Activated B cell treated with CpG ODN at 0.5 μM for 24 hours (primary cell): ENCODE results near the gene RAB12. TPM values are rescaled to one million over a fixed set of nuclear protein-coding genes. Genes with fewer than 3 reads are reported as not detected.

ENCODE experiments used
- ATAC-seq: fragments of 200-7000 bp; cut with Tn5 transposase; one replicate; pipeline ENCODE4 v1.10.0; 2021; ENCODE audit warnings: low read depth, mild to moderate bottlenecking, moderate library complexity
- CTCF ChIA-PET: fragments of 350-600 bp; sonication (Branson Sonifier 250); formaldehyde crosslinking; loops from one replicate; lab custom pipeline; 2021; ENCODE audit warnings: antibody characterized with exemption; lab: Charles Lee
- POLR2A ChIA-PET: fragments of 350-600 bp; sonication (Branson Sonifier 250); formaldehyde crosslinking; loops from one replicate; lab custom pipeline; 2021; ENCODE audit warnings: antibody characterized with exemption; lab: Charles Lee
- DNase-seq: peaks from one replicate; pipeline ENCODE4 v3.0.0; 2022
- H3K27ac Mint-ChIP-seq: one replicate; pipeline ENCODE4 v1.8.0; 2020; ENCODE audit warnings: mixed read lengths
- H3K27me3 Mint-ChIP-seq: one replicate; pipeline ENCODE4 v1.8.0; 2021; ENCODE audit warnings: mixed read lengths
- H3K36me3 Mint-ChIP-seq: one replicate; pipeline ENCODE4 v1.8.0; 2021; ENCODE audit warnings: low read depth, mixed read lengths
- H3K4me1 Mint-ChIP-seq: one replicate; pipeline ENCODE4 v1.8.0; 2021; ENCODE audit warnings: mixed read lengths
- H3K4me3 Mint-ChIP-seq: one replicate; pipeline ENCODE4 v1.8.0; 2020; ENCODE audit warnings: mild to moderate bottlenecking, mixed read lengths
- H3K9me3 Mint-ChIP-seq: one replicate; pipeline ENCODE4 v1.8.0; 2020; ENCODE audit warnings: mixed read lengths
- intact Hi-C: fragments of 100-400 bp; cut with micrococcal nuclease; formaldehyde crosslinking; loops from one replicate; pipeline ENCODE4 v1.15.1; 2024
- total RNA-seq: library from RNA; stranded (reverse); gene quantifications from 2 replicates; pipeline ENCODE4 v1.2.3, GENCODE V29; 2022
- TF ChIP-seq, protein P1 (sequence below): fragments of 200-600 bp; IDR thresholded peaks from one replicate; pipeline ENCODE4 v1.8.0; 2022; ENCODE audit warnings: antibody characterized with exemption, mild to moderate bottlenecking

Gene RAB12
- total RNA-seq, 1 donor from 2014 or later, result 27.5 TPM

DNA sequence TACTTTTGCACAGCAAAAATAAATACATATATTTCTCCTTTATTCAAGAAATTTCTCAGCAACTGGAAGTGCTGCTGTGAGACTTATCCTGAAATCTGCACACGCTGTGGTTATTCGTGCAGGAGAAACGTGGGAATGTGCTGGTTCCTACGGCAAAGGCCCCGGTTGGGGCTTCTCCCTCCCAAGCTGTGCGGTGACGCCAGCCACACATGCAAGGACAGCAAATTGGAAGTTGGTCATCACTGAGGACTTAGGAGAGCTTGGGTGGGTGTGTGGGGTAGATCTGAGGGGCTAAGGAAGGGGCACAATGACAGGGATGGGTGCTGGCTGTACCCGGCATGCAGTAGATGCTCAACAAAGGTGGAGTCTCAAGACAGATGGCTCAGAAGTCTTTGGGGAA is 79.6 kb downstream of the RAB12 start:
- Mint-ChIP-seq H3K36me3 (no peaks in the 10 kb centered on the region), H3K27me3 (no peaks in the 10 kb centered on the region), H3K4me3 (no peak overlapping the region), H3K9me3 (no peaks in the 10 kb centered on the region), H3K27ac (no peak overlapping the region), H3K4me1 (no peaks in the 10 kb centered on the region)
- ChIA-PET CTCF (interaction anchor here (1.5 kb wide), 1 partner anchor 8 kb away, joined by 4 read pairs; no protein-coding TSS in a partner anchor), POLR2A (interaction anchor here (0.7 kb wide), 1 partner anchor 377 kb away, joined by 10 read pairs; no protein-coding TSS in a partner anchor)
- ATAC-seq (no peak), DNase-seq (no peak)
- TF ChIP-seq, protein P1, sequence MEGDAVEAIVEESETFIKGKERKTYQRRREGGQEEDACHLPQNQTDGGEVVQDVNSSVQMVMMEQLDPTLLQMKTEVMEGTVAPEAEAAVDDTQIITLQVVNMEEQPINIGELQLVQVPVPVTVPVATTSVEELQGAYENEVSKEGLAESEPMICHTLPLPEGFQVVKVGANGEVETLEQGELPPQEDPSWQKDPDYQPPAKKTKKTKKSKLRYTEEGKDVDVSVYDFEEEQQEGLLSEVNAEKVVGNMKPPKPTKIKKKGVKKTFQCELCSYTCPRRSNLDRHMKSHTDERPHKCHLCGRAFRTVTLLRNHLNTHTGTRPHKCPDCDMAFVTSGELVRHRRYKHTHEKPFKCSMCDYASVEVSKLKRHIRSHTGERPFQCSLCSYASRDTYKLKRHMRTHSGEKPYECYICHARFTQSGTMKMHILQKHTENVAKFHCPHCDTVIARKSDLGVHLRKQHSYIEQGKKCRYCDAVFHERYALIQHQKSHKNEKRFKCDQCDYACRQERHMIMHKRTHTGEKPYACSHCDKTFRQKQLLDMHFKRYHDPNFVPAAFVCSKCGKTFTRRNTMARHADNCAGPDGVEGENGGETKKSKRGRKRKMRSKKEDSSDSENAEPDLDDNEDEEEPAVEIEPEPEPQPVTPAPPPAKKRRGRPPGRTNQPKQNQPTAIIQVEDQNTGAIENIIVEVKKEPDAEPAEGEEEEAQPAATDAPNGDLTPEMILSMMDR, result no peak
- intact Hi-C loops, result no loop called here

Other genes starting within 250 kb of the RAB12 start
- 1.9 and 2.9 TPM in 2 replicates for gene MTCL1, start 96.1 kb downstream of the RAB12 start, total RNA-seq